Embryonic facial prominence (tissue), 1 donor: ENCODE measurements around the gene ZNF441.
"Not testable (repeated sequence)": the region's sequence is repeated elsewhere in the genome, so short reads cannot be mapped to it uniquely, and the experiment has no call there.

Experiments used
- DNase-seq: peaks from one replicate; pipeline ENCODE4 v3.0.0-alpha.2; 2016; ENCODE audit errors: extremely low spot score

ZNF441 gene

GRCh38 chr19:11766597-11767591, at the start of gene ZNF441:
Gene ZNF441, plus strand, starts transcription at chr19:11767000. Its CDS starts 194 bp downstream, at chr19:11767194.
- DNase-seq = peak; percentile 75

- no peak for DNase-seq
Observed at GRCh38 chr19:11721681-11722080, 45.1 kb upstream of the ZNF441 start.

GRCh38 chr19:11722414-11722813, 44.4 kb upstream of the ZNF441 start:
- no peak for DNase-seq

DNA sequence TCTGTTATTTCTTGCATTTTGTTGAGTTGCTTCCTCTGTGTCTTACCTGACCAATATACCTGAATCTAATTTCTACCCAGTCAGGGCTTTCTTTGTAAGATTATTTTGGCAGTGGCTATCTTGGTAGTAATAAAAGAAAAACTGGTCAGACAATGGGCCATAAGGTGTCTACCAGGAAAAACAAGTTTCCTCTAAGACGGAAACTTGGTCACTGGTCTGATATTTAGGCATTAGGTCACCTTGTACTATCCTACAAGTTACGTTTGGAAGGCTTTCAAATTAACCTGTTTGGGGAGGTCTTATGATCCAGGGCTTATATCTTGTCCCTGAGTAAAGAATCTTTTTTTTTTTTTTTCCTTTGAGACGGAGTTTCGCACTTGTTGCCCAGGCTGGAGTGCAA, 37.2 kb upstream of the ZNF441 start:
- DNase-seq = no peak

GRCh38 chr19:11735375-11735774, 31.4 kb upstream of the ZNF441 start:
- DNase-seq = no peak

DNA sequence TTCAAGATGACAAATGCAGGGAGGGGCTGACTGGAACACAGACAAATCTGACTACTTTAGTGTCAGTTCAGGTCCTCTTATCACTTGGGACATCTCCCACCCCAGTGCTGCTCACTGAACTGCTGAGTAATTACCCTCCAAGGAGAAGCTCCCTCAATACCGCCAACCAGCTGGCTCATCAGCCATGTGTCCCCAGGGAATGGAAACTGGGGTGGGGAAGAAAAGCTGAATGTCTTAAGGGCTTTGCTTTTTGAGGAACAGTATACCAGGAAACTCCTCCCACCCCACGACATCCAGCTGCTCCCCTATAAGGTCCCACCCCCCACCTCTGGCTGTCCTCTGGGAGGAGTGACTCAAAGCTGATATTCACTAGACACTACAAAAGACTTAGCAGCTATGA, 30.1 kb upstream of the ZNF441 start:
- no peak for DNase-seq

DNA sequence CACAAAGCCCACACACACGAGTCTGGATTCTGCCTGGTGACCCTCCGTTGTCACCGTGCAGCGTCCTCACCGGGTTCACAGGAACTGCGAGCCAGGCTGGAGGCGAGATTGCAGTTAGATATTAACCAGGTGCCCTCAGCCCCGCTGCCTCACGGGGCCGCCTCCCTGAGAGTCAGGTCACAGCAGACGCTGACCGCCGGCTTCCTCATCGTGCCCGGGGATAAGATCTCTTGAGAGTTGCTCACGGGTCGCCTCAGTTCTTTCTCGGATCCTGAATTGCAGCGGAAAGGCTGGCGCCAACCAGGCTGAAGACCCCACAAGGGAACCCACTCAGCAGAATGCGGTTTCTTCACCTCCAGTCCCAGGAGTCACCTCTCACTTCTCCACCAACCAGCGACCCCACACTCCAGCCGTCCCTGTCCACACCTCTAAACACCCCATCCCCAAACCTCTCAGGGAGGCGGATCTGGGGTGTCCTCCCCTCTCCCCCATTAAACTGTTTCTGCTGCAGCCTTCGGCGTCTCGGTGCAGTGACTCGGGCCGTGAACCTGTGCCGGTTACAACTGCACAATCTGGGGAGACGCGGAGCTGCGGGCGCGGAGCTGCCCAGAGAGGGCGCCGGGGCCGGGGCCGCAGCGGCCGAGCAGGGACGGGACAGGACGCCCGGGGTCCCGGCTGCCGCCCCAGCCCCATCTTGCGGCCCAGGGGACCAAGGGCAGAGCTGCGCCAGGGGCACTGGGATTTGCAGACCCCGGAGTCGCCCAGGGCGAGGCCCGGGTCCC, 28.6 kb upstream of the ZNF441 start:
- DNase-seq = no peak

- peak; percentile 95 for DNase-seq
Observed at GRCh38 chr19:11738746-11739620, 27.8 kb upstream of the ZNF441 start, which contains the start of gene ZNF823. Gene ZNF823, minus strand, starts transcription at chr19:11738946. Its CDS starts 127 bp downstream, at chr19:11738819.

DNA sequence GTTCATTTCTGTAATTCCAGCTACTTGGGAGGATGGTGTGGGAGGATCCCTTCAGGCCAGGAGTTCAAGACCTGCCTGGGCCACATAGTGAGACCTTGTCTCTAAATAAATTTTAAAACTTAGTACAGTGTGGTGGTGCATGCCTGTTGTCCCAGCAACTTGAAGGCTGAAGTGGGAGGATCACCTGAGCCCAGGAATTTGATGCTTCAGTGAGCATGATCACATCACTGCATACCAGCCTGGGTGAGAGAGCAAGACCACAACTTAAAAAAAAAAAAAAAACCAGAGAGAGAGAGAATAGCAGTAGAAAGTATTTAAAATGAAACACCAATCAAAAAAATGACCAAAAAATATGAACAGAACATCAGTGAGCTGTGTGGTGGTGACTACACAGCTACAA, 20.9 kb upstream of the ZNF441 start:
- no peak for DNase-seq

DNA sequence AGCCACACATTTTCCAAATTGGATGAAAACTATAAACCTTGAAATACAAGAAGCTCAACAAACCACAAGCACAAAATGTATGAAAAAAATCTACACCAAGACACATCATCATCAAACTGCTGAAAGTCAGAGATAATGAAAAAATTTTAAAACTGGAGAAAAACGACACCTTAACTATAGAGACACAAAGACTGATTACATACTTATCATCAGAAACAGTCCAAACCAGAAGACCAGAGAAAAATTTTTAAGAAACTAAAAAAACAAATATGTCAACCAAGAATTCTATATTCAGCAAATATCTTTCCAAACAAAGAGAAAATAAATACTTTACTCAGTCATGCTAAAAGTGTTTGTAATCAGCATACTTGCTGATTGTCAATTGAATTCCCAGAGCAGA, 19.5 kb upstream of the ZNF441 start:
- no peak for DNase-seq

DNA sequence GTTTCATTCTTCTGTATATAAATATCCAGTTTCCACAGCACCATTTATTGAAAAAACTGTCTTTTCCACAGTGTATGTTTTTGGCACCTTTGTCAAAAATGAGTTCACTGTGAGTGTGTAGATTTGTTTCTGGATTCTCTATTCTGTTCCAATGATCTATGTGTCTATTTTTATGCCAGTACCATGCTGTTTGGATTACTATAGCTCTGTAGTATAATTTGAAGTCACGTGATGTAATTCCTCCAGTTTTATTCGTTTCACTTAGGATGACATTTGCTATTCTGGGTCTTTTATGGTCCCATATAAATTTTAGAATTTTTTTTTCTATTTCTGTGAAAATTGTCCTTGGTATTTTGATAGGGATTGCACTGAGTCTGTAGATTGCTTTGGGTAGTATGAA, 17.0 kb upstream of the ZNF441 start:
- no peak for DNase-seq

DNA sequence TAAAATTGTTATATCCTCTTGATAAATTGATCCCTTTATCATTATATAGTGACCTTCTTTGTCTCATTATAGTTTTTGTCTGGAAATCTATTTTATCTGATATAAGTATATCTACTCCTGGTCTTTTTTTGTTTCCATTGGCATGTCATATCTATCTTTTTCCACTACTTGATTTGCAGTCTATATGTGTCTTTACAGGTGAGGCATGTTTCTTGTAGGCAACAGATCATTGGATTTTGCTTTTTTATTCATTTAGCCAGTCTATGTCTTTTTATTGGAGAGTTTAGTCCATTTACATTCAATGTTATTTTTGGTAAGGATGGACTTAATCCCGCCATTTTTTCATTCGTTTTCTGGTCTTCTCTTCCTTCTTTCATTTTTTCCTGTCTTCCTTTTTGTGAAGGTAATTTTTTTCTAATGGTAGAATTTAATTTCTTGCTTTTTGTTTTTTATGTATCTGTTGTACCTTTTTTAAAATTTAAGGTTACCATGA, 14.5 kb upstream of the ZNF441 start:
- DNase-seq = no peak

- DNase-seq = no peak
Observed at GRCh38 chr19:11754663-11755062, 12.1 kb upstream of the ZNF441 start.

GRCh38 chr19:11756965-11757364, 9.8 kb upstream of the ZNF441 start:
- no peak for DNase-seq

- DNase-seq = no peak
Observed at GRCh38 chr19:11759805-11760204, 7.0 kb upstream of the ZNF441 start.

DNA sequence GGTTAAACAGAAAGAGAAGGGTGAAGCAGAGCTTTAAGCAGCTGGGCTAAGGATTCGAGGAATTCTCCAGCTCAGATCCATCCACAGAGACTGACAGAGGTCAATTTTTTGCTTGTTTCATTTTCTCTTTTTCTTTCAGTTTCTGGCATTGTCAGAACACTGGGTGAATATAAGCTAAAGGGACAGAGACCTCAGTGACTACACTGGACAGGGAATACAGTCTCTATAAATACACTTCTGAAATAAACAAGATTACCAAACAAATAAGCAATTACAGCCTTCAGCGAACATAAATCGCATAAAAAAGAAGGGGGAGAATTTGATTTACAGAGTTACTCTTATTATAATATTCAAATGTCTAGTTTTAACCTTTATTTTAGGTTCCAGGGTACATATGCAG, 3.7 kb upstream of the ZNF441 start:
- DNase-seq = no peak

GRCh38 chr19:11763611-11764010, 3.2 kb upstream of the ZNF441 start:
- DNase-seq = no peak

DNA sequence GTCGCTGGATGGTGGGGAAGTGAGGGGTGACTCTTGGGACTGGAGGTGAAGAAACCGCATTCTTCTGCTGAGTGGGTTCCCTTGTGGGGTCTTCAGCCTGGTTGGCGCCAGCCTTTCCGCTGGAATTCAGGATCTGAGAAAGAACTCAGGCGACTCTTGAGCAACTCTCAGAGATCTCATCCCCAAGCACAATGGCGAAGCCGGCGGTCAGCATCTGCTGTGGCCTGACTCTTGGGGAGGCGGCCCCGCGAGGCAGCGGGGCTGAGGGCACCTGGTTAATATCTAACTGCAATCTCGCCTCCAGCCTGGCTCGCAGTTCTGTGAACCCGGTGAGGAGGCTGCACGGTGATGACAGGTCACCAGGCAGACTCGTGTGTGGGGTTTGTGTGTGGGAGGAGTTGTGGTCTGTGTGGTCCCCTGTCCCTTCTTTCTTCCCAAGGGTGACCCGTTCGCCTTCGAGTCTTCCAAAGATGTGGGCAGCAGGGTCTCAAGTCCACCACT, 883 bp downstream of the ZNF441 start:
- no peak for DNase-seq

DNA sequence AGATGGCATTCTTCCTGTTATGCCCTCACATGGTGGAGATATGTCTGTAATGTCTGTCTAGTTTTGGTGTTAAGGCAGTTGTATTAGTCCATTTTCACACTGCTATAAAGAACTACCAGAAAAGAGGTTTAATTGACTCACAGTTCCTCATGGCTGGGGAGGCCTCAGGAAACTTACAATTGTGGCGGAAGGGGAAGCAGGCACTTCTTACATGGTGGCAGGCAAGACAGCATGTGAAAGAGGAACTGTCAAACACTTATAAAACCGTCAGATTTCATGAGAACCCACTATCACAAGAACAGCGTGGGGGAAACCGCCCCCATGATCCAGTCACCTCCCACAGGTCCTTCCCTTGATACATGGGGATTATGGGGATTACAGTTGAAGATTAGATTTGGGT, 3.2 kb downstream of the ZNF441 start:
- no peak for DNase-seq

GRCh38 chr19:11771520-11771919, 4.7 kb downstream of the ZNF441 start:
- DNase-seq = not testable (repeated sequence)

GRCh38 chr19:11776669-11777068, 9.9 kb downstream of the ZNF441 start:
- not testable (repeated sequence) for DNase-seq
